ENCODE measurements around the gene HRH3.

GRCh38 chr20:62253398-62253797 lies 33.3 kb upstream of the HRH3 start:
- TF ChIP-seq, protein P1, sequence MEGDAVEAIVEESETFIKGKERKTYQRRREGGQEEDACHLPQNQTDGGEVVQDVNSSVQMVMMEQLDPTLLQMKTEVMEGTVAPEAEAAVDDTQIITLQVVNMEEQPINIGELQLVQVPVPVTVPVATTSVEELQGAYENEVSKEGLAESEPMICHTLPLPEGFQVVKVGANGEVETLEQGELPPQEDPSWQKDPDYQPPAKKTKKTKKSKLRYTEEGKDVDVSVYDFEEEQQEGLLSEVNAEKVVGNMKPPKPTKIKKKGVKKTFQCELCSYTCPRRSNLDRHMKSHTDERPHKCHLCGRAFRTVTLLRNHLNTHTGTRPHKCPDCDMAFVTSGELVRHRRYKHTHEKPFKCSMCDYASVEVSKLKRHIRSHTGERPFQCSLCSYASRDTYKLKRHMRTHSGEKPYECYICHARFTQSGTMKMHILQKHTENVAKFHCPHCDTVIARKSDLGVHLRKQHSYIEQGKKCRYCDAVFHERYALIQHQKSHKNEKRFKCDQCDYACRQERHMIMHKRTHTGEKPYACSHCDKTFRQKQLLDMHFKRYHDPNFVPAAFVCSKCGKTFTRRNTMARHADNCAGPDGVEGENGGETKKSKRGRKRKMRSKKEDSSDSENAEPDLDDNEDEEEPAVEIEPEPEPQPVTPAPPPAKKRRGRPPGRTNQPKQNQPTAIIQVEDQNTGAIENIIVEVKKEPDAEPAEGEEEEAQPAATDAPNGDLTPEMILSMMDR (IDR thresholded peaks at IDR 0.05) = no peak
- TF ChIP-seq EP300 (IDR thresholded peaks at IDR 0.05) (no peak), POLR2A (IDR thresholded peaks at IDR 0.05; ENCODE audit: low read depth) (no peak)
